HPDE6-E6E7 (cell line): Measurements from ENCODE around the gene MYL6.
A peak's percentile ranks its signal among the peaks of the same experiment; 100 is the strongest.
"Not testable (repeated sequence)": the region's sequence is repeated elsewhere in the genome, so short reads cannot be mapped to it uniquely, and the experiment has no call there.

Source experiments
- DNase-seq: peaks from one replicate; pipeline ENCODE4 v3.0.0; 2011; ENCODE audit warnings: missing footprints; ENCODE audit errors: extremely low spot score

The MYL6 gene

GRCh38 chr12:56158029-56158925, at the start of gene MYL6:
MYL6 (plus strand) TSS chr12:56158359; CDS start chr12:56158402, 43 bp downstream.
- DNase-seq = peak; percentile 93

- peak; percentile 73 for DNase-seq
Observed at GRCh38 chr12:56110571-56110970, 47.6 kb upstream of the MYL6 start.

- no peak for DNase-seq
Observed at GRCh38 chr12:56114084-56114483, 44.1 kb upstream of the MYL6 start.

GRCh38 chr12:56115329-56115728, 42.8 kb upstream of the MYL6 start:
- no peak for DNase-seq

- peak; percentile 63 for DNase-seq
Observed at GRCh38 chr12:56116267-56117081, 41.7 kb upstream of the MYL6 start, which contains the start of gene RPL41. RPL41 (plus strand) TSS chr12:56116633.

GRCh38 chr12:56117082-56117706, 41.0 kb upstream of the MYL6 start:
- not testable (repeated sequence) for DNase-seq

GRCh38 chr12:56117778-56118687, 40.1 kb upstream of the MYL6 start, which contains the start of gene ZC3H10:
ZC3H10 (plus strand) TSS chr12:56118266; CDS start chr12:56120563, 2,297 bp downstream.
- DNase-seq = peak; percentile 88

GRCh38 chr12:56118688-56119357, 39.3 kb upstream of the MYL6 start:
- no peak for DNase-seq

- peak; percentile 75 for DNase-seq
Observed at GRCh38 chr12:56119361-56119796, 38.8 kb upstream of the MYL6 start.

GRCh38 chr12:56120158-56120846, 37.9 kb upstream of the MYL6 start:
- no peak for DNase-seq

- DNase-seq = no peak
Observed at GRCh38 chr12:56121204-56121870, 36.8 kb upstream of the MYL6 start.

GRCh38 chr12:56122637-56123036, 35.5 kb upstream of the MYL6 start:
- no peak for DNase-seq

GRCh38 chr12:56124133-56124532, 34.0 kb upstream of the MYL6 start:
- DNase-seq = no peak

- DNase-seq = no peak
Observed at GRCh38 chr12:56126732-56127239, 31.4 kb upstream of the MYL6 start.

GRCh38 chr12:56127485-56127887, 30.7 kb upstream of the MYL6 start:
- DNase-seq = no peak

- peak; percentile 99 for DNase-seq
Observed at GRCh38 chr12:56127888-56128669, 30.1 kb upstream of the MYL6 start, which contains the start of gene ESYT1. ESYT1 (plus strand) TSS chr12:56128267; CDS start chr12:56128320, 53 bp downstream.

- no peak for DNase-seq
Observed at GRCh38 chr12:56128670-56129205, 29.4 kb upstream of the MYL6 start.
